CD8-positive, alpha-beta memory T cell (primary cell): ENCODE data around the gene PLEKHF1. TPM values are rescaled to one million over a fixed set of nuclear protein-coding genes. Genes with fewer than 3 reads are reported as not detected.
"Not testable (repeated sequence)": the region's sequence is repeated elsewhere in the genome, so short reads cannot be mapped to it uniquely, and the experiment has no call there.

Source experiments
- CTCF ChIA-PET: fragments of 350-600 bp; sonication (Branson Sonifier 250); formaldehyde crosslinking; loops from one replicate; lab custom pipeline; 2021; ENCODE audit warnings: antibody characterized with exemption; lab: Charles Lee
- POLR2A ChIA-PET: fragments of 350-600 bp; sonication (Branson Sonifier 250); formaldehyde crosslinking; loops from one replicate; lab custom pipeline; 2021; ENCODE audit warnings: antibody characterized with exemption; lab: Charles Lee
- DNase-seq, 5 donors: peaks; one replicate each; pipeline versions ENCODE4 v3.0.0 to v3.0.0-alpha.2; 2020 to 2022; ENCODE audit warnings: mixed read lengths in 1 of 5
- H3K27ac ChIP-seq: one replicate; pipeline ENCODE4 v1.7.0; 2013; ENCODE audit warnings: low read depth, mild to moderate bottlenecking, low read length, moderate library complexity
- H3K27me3 ChIP-seq: 2 replicates; pipeline ENCODE4 v1.7.0; 2013; ENCODE audit warnings: low read length, mild to moderate bottlenecking; ENCODE audit not compliant: insufficient read depth, poor library complexity, severe bottlenecking
- H3K36me3 ChIP-seq: 2 replicates; pipeline ENCODE4 v1.7.0; 2013; ENCODE audit warnings: mild to moderate bottlenecking, low read length, moderate library complexity; ENCODE audit not compliant: insufficient read depth
- H3K4me1 ChIP-seq: 2 replicates; pipeline ENCODE4 v1.7.0; 2013; ENCODE audit warnings: mild to moderate bottlenecking, low read length, moderate library complexity; ENCODE audit not compliant: insufficient read depth
- H3K4me3 ChIP-seq: 2 replicates; pipeline ENCODE4 v1.7.0; 2013; ENCODE audit warnings: mild to moderate bottlenecking, low read length
- H3K9me3 ChIP-seq: 2 replicates; pipeline ENCODE4 v1.7.0; 2013; ENCODE audit warnings: mild to moderate bottlenecking, low read length
- H3K27ac Mint-ChIP-seq, 8 donors: one replicate each; pipeline ENCODE4 v1.8.0; 2020 to 2021; ENCODE audit warnings: mixed read lengths in 8 of 8, mild to moderate bottlenecking in 6 of 8, inconsistent platforms in 3 of 8, moderate library complexity in 3 of 8
- H3K27me3 Mint-ChIP-seq, 2 donors: one replicate each; pipeline ENCODE4 v1.8.0; 2020 to 2021; ENCODE audit warnings: mixed read lengths in 2 of 2, mild to moderate bottlenecking in 1 of 2, moderate library complexity in 1 of 2
- H3K36me3 Mint-ChIP-seq, 3 donors: one replicate each; pipeline ENCODE4 v1.8.0; 2020 to 2021; ENCODE audit warnings: mixed read lengths in 3 of 3, inconsistent platforms in 1 of 3, mild to moderate bottlenecking in 1 of 3
- H3K4me1 Mint-ChIP-seq, 3 donors: one replicate each; pipeline ENCODE4 v1.8.0; 2020 to 2021; ENCODE audit warnings: mixed read lengths in 3 of 3, inconsistent platforms in 1 of 3, mild to moderate bottlenecking in 1 of 3
- H3K4me3 Mint-ChIP-seq, 7 donors: one replicate each; pipeline ENCODE4 v1.8.0; 2020 to 2021; ENCODE audit warnings: mixed read lengths in 7 of 7, mild to moderate bottlenecking in 6 of 7, moderate library complexity in 4 of 7, inconsistent platforms in 2 of 7
- H3K9me3 Mint-ChIP-seq, 5 donors: one replicate each; pipeline ENCODE4 v1.8.0; 2020 to 2022; ENCODE audit warnings: mixed read lengths in 5 of 5, mild to moderate bottlenecking in 3 of 5, moderate library complexity in 2 of 5, inconsistent platforms in 1 of 5
- polyA plus RNA-seq: library from polyadenylated mRNA; unstranded; fragments of 300-500 nt; fragmentation: Illumina TruSeq; gene quantifications from one replicate; pipeline ENCODE4 v1.2.3, GENCODE V29; 2021
- total RNA-seq, 2 experiments: library from RNA; stranded (reverse); gene quantifications; one replicate each; pipeline ENCODE4 v1.2.3, GENCODE V29; 2021

The PLEKHF1 gene
- total and polyA plus RNA-seq, 3 experiments from 2014 or later, result 21.3 to 57.7 (median 23.0) TPM

DNA sequence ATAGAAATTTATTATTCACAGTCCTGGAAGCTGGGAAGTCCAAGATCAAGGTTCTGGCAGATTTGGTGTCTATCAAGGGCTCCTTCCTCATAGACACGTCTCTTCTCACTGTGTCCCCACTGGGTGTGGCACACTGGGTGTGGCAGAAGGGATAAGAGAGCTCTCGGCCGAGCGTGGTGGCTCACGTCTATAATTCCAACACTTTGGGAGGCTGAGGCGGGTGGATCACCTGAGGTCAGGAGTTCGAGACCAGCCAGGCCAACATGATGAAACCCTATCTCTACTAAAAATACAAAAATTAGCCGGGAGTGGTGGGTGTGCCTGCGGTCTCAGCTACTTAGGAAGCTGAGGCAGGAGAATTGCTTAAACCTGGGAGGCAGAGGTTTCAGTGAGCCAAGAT lies 38.4 kb upstream of the PLEKHF1 start:
- H3K27ac ChIP-seq, H3K27me3 Mint-ChIP-seq, H3K36me3 Mint-ChIP-seq, H3K4me3 Mint-ChIP-seq, POLR2A ChIA-PET, DNase-seq, H3K27me3 ChIP-seq, H3K36me3 ChIP-seq, H3K9me3 ChIP-seq, H3K9me3 Mint-ChIP-seq, H3K4me3 ChIP-seq: not testable (repeated sequence)
- Mint-ChIP-seq H3K4me1 (peaks cover 35 to 42% (median 40%) of the 10 kb centered on the region in 3 donors), H3K27ac (peak overlapping the region in 4 of 8 donors; percentile 24 to 77 (median 41))
- H3K4me1 ChIP-seq, result peaks cover 38% of the 10 kb centered on the region
- CTCF ChIA-PET, result interaction anchor here (1.5 to 2.5 kb wide), 3 partner anchors 16 to 90 kb away, joined by 4 to 9 read pairs (median 6); no protein-coding TSS in a partner anchor

DNA sequence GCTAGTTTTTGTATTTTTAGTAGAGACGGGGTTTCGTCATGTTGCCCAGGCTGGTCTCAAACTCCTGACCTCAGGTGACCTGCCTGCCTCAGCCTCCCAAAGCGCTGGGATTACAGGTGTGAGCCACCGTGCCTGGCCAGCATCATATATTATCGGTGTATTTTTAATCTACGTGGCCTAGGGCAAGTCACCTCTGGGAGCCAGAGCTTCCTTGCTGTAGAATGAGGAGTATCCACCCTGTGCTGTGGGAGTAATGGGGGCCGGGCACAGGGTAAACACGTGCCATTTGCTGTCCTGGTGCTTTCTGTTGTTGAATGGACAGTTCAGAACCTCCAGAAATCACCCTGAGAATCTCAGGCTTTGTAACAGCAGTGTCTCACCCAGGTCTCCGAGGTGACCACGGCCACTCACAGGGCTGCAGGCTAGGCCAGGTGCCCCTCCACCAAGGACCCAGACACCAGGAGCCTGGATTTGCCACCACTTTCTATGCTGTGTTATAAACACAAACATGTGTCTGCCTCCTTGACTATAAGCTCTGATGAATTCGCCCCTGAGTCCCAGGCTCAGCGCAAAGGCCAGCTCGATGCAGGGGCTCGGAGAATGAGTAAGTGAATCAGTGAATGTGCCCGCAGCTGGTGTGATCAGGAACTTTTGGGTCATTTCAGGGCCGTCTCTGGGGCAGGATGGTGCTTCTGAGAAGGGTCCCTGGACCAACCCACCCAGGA lies 36.4 kb upstream of the PLEKHF1 start:
- no peaks in the 10 kb centered on the region for H3K36me3 Mint-ChIP-seq
- Histone ChIP-seq H3K9me3 (no peaks in the 10 kb centered on the region), H3K36me3 (no peaks in the 10 kb centered on the region), H3K27me3 (no peaks in the 10 kb centered on the region), H3K4me1 (peaks cover 18% of the 10 kb centered on the region), H3K27ac (no peak overlapping the region), H3K4me3 (no peak overlapping the region)
- no peak overlapping the region for H3K27ac Mint-ChIP-seq
- H3K27me3 Mint-ChIP-seq, result no peaks in the 10 kb centered on the region
- ChIA-PET CTCF (no interaction called here), POLR2A (no interaction called here)
- H3K4me3 Mint-ChIP-seq, result no peak overlapping the region
- no peak for DNase-seq
- H3K4me1 Mint-ChIP-seq, result peaks cover 15 to 23% (median 20%) of the 10 kb centered on the region in 3 donors
- H3K9me3 Mint-ChIP-seq, result no peaks in the 10 kb centered on the region

DNA sequence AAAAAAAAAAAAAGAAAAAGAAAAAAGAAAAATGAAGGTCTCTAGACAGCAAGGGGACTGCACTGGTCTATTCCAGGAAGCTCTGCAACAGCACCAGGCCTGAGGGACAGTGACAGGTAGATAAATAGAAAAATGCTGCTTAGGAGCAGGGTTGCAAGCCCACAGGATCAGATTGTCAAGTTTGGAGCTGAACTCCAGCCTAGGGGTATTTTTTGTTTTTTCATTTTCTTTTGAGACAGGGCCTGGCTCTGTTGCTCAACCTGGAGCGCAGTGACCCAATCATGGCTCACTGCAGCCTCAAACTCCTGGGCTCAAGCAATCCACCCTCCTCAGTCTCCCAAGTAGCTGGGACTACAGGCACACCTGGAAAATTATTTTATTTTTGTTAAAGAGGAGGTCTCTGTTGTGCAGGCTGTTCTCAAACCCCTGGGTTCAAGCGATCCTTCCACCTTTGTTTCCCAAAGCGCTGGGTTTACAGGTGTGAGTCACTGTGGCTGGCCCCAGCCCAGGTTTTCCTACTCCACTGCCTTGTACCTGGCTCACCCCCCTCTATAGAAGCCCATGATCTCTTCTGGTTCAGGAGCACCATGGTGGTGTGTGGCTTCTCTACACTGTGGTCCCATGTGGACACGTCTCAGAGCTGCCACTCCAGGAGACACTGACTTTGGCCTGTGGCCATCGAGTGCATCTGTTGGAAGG lies 35.3 kb upstream of the PLEKHF1 start:
- no peak overlapping the region for H3K27ac ChIP-seq
- no peak overlapping the region for H3K4me3 Mint-ChIP-seq
- H3K36me3 ChIP-seq, result no peaks in the 10 kb centered on the region
- H3K27ac Mint-ChIP-seq, result no peak overlapping the region
- ChIA-PET POLR2A (no interaction called here), CTCF (interaction anchor here (0.7 to 1.3 kb wide), 2 partner anchors 17 to 23 kb away, joined by 3 read pairs; no protein-coding TSS in a partner anchor)
- DNase-seq, result no peak
- H3K27me3 Mint-ChIP-seq, result no peaks in the 10 kb centered on the region
- H3K4me3 ChIP-seq, result no peak overlapping the region
- peaks cover 8 to 11% (median 9%) of the 10 kb centered on the region in 3 donors for H3K4me1 Mint-ChIP-seq
- no peaks in the 10 kb centered on the region for H3K27me3 ChIP-seq
- no peaks in the 10 kb centered on the region for H3K9me3 ChIP-seq
- H3K9me3 Mint-ChIP-seq, result peaks cover 0 to 2% (median 0%) of the 10 kb centered on the region in 5 donors
- H3K36me3 Mint-ChIP-seq, result no peaks in the 10 kb centered on the region
- H3K4me1 ChIP-seq, result peaks cover 6% of the 10 kb centered on the region

DNA sequence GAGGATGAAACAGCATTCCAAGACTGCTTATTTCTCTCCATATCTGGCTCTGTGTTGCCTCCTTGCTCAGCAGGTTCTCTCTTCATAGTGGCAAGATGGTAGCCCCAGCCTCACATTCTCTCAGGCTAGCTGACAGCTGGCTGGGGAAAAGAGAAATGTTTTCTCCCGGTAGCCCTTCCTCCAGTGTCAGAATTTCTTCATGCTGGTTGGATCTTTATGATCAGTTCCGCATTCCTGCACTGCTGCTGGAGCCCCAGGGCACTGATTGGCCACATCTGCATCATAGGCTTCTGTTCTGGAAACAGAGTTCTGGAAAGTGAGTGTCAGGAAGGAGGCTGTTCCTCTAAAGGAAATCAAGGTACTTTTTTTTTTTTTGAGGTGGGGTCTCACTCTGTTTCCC lies 34.6 kb upstream of the PLEKHF1 start:
- Histone ChIP-seq H3K4me3 (no peak overlapping the region), H3K36me3 (no peaks in the 10 kb centered on the region), H3K27ac (no peak overlapping the region), H3K27me3 (no peaks in the 10 kb centered on the region), H3K4me1 (no peaks in the 10 kb centered on the region), H3K9me3 (no peaks in the 10 kb centered on the region)
- ChIA-PET CTCF (interaction anchor here (1.3 kb wide), 1 partner anchor 16 kb away, joined by 3 read pairs; no protein-coding TSS in a partner anchor), POLR2A (interaction anchor here (0.7 kb wide), 1 partner anchor 36 kb away, joined by 3 read pairs; no protein-coding TSS in a partner anchor)
- Mint-ChIP-seq H3K4me1 (peaks cover 3 to 6% (median 5%) of the 10 kb centered on the region in 3 donors), H3K4me3 (no peak overlapping the region), H3K27ac (peak overlapping the region in 1 of 8 donors; percentile 57), H3K9me3 (peaks cover 0 to 2% (median 0%) of the 10 kb centered on the region in 5 donors), H3K36me3 (no peaks in the 10 kb centered on the region), H3K27me3 (peaks cover 0 to 2% of the 10 kb centered on the region in 2 donors)
- DNase-seq, result no peak

DNA sequence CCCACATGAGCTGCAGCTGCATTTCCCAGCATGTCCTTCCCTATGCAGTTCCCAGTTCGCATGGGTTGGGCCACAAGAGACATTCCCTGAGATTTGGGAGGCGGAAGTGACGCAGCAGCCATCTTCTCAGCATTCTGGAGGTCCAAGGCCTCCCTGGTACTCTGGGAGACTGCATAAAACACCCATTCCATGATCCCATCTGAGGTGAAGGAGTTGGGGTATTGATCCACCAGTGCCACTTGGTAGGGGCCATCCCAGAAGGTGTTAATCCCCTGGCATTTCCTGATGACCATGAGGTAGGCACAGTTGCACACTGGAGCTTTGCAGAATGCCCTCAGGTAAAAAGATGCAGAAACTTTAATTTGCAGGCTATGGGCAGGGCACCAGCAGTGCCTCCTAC lies 33.8 kb upstream of the PLEKHF1 start:
- no peaks in the 10 kb centered on the region for H3K36me3 Mint-ChIP-seq
- POLR2A ChIA-PET, result interaction anchor here (0.7 kb wide), 2 partner anchors 37 to 100 kb away, joined by 3 to 6 read pairs; no protein-coding TSS in a partner anchor
- H3K27ac Mint-ChIP-seq, result peak overlapping the region in 1 of 8 donors; percentile 30
- Histone ChIP-seq H3K9me3 (no peaks in the 10 kb centered on the region), H3K27me3 (no peaks in the 10 kb centered on the region), H3K27ac (no peak overlapping the region), H3K4me1 (no peaks in the 10 kb centered on the region), H3K36me3 (no peaks in the 10 kb centered on the region), H3K4me3 (no peak overlapping the region)
- H3K27me3 Mint-ChIP-seq, result peaks cover 0 to 2% of the 10 kb centered on the region in 2 donors
- CTCF ChIA-PET, result no interaction called here
- H3K4me1 Mint-ChIP-seq, result peaks cover 0 to 3% (median 2%) of the 10 kb centered on the region in 3 donors
- H3K4me3 Mint-ChIP-seq, result no peak overlapping the region
- H3K9me3 Mint-ChIP-seq, result peaks cover 0 to 2% (median 0%) of the 10 kb centered on the region in 5 donors
- no peak for DNase-seq

DNA sequence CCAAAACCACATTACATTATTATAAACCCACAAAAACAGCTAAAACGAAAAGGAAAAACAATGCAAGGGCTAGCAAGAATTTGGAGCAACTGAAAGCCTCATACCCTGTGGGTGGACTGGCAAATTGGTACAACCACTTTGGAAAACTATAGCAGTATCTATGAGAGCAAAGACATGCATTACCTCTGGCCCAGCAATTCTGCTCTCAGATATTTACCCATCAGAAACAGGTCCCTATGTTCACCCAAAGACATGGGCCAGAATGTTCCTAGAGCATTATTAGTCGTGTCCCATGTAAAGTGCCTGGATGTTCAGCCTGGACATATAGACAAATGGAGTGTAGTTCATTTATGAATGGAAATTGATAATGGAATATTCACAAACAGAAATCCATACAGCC lies 31.3 kb upstream of the PLEKHF1 start:
- Histone ChIP-seq H3K9me3 (no peaks in the 10 kb centered on the region), H3K27me3 (no peaks in the 10 kb centered on the region), H3K4me3 (no peak overlapping the region), H3K4me1 (no peaks in the 10 kb centered on the region), H3K36me3 (no peaks in the 10 kb centered on the region), H3K27ac (no peak overlapping the region)
- Mint-ChIP-seq H3K4me3 (no peak overlapping the region), H3K36me3 (no peaks in the 10 kb centered on the region), H3K4me1 (no peaks in the 10 kb centered on the region), H3K9me3 (peaks cover 0 to 2% (median 0%) of the 10 kb centered on the region in 5 donors), H3K27ac (no peak overlapping the region), H3K27me3 (peaks cover 0 to 2% of the 10 kb centered on the region in 2 donors)
- no peak for DNase-seq
- ChIA-PET POLR2A (no interaction called here), CTCF (interaction anchor here (1.1 to 2.3 kb wide), 2 partner anchors 9 to 23 kb away, joined by 3 to 7 read pairs; no protein-coding TSS in a partner anchor)

DNA sequence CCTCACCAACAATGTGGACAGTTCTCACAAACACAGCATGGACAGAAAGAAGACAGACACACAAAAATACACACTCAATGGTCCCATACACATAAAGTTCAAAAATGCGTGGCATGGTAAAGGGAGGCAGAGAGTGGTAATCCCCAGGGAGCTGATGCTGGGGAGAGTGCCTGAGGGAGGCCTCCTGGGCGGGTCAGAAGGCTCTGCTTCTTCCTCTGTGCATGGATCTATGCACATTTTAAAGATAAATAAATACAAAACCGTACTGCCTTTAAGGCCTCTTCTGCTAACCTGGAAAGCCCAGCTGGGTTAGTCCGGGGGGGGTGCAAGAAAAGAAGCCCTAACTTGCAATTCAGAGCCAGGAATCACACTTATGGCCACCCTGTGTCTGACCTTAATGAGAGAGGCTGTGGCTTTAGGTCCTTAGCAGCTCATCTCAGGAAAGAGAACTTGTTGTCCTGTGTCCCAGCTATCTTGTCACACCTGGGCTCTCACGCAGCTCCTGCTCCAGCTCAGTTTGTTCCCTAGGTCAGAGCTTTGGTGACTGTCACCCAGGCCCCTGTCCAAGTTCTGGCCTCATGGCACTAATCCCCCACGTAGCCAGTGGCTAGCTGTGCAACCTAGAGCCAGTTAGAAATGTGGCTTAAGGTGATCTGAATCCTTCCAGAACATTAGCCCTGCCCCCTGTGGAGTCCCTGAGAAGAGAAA lies 30.7 kb upstream of the PLEKHF1 start:
- ChIA-PET CTCF (interaction anchor here (1.1 to 2.3 kb wide), 4 partner anchors 10 to 82 kb away, joined by 3 to 7 read pairs (median 4); no protein-coding TSS in a partner anchor), POLR2A (no interaction called here)
- Mint-ChIP-seq H3K4me3 (no peak overlapping the region), H3K27ac (no peak overlapping the region), H3K4me1 (no peaks in the 10 kb centered on the region), H3K27me3 (peaks cover 0 to 2% of the 10 kb centered on the region in 2 donors), H3K36me3 (no peaks in the 10 kb centered on the region), H3K9me3 (peaks cover 0 to 2% (median 0%) of the 10 kb centered on the region in 5 donors)
- H3K4me3 ChIP-seq, result no peak overlapping the region
- no peaks in the 10 kb centered on the region for H3K36me3 ChIP-seq
- no peaks in the 10 kb centered on the region for H3K9me3 ChIP-seq
- no peak for DNase-seq
- no peaks in the 10 kb centered on the region for H3K4me1 ChIP-seq
- H3K27ac ChIP-seq, result no peak overlapping the region
- no peaks in the 10 kb centered on the region for H3K27me3 ChIP-seq
